Adrenal gland (tissue), 12 donors: ENCODE results near the gene PRRG4. TPM values are rescaled to one million over a fixed set of nuclear protein-coding genes. Genes with fewer than 3 reads are reported as not detected.

Experiments
- DNase-seq, 7 donors: peaks; one replicate each; pipeline ENCODE4 v3.0.0-alpha.2; 2019 to 2020
- H3K27ac ChIP-seq, 5 donors: fragments of 200-600 bp; sonication (generic) in 4 of 5; 1 replicate in 3 of 5; 2 replicates in 2 of 5; pipeline versions ENCODE4 v1.5.1 to v1.8.0; 2016 to 2020; ENCODE audit warnings: mild to moderate bottlenecking in 1 of 5
- H3K27me3 ChIP-seq: fragments of 200-600 bp; 2 replicates; pipeline ENCODE4 v1.8.0; 2021
- H3K36me3 ChIP-seq, 2 donors: fragments of 200-600 bp; replicated peaks in 1 of 2; 1 replicate in 1 of 2; 2 replicates in 1 of 2; pipeline versions ENCODE4 v1.5.1 to v1.8.0; 2018 to 2022
- H3K4me1 ChIP-seq, 2 donors: fragments of 200-600 bp; replicated peaks in 1 of 2; 1 replicate in 1 of 2; 2 replicates in 1 of 2; pipeline versions ENCODE4 v1.5.1 to v1.8.0; 2018 to 2021
- H3K4me3 ChIP-seq, 4 donors: fragments of 200-600 bp; sonication (generic) in 3 of 4; one replicate each; pipeline ENCODE4 v1.5.1; 2016 to 2018
- H3K9me3 ChIP-seq, 3 donors: fragments of 200-600 bp; sonication (generic) in 1 of 3; replicated peaks in 1 of 3; 1 replicate in 2 of 3; 2 replicates in 1 of 3; pipeline versions ENCODE4 v1.5.1 to v1.8.0; 2016 to 2021
- POLR2A ChIP-seq, 2 donors: fragments of 450-650 bp; IDR thresholded peaks; one replicate each; pipeline ENCODE4 v1.6.1; 2017; ENCODE audit warnings: antibody characterized with exemption in 2 of 2, mild to moderate bottlenecking in 2 of 2, moderate library complexity in 1 of 2
- WGBS, 4 donors: extraction: QIAGEN DNeasy Blood & Tissue Kit in 2 of 4; methylation state at CpG; one replicate each; pipeline versions ENCODE4 v1.1.5 to v1.1.7; 2013 to 2017; 5-methylcytosine and 5-hydroxymethylcytosine counted together
- intact Hi-C, 2 donors: fragments of 100-400 bp; cut with DNase I; formaldehyde crosslinking; loops; one replicate each; pipeline versions ENCODE4 v1.14.1 to v1.15.0; 2022 to 2023
- polyA plus RNA-seq, 3 donors: library from polyadenylated mRNA; stranded (reverse); fragments of 200-250 nt in 2 of 3; fragments of 350-450 nt in 1 of 3; fragmentation: Illumina TruSeq in 1 of 3; extraction: RNeasy Lipid Tissue Mini Kit (QIAGEN cat#74804) in 1 of 3; gene quantifications; one replicate each; pipeline ENCODE4 v1.2.3, GENCODE V29; 2013 to 2014
- total RNA-seq, 9 donors: library from RNA; depleted of rRNA in 4 of 9; stranded (reverse); fragments of >200 nt in 4 of 9; fragments of 120-200 nt in 1 of 9; fragmentation: NEBNext Ultra II Directional in 1 of 9; extraction: Animal tissue kit (Norgen Biotek cat#: 25700) in 1 of 9; gene quantifications; one replicate each; pipeline versions ENCODE4 v1.1.0 to v1.2.4, GENCODE V29; 2013 to 2023
- TF ChIP-seq, protein P1 (sequence below), 6 experiments: fragments of 450-650 bp in 4 of 6; fragments of 200-600 bp in 2 of 6; sonication (generic) in 1 of 6; IDR thresholded peaks; 1 replicate in 5 of 6; 2 replicates in 1 of 6; pipeline versions ENCODE4 v1.5.1 to v1.8.0; 2016 to 2021; ENCODE audit warnings: antibody characterized with exemption in 6 of 6, mild to moderate bottlenecking in 2 of 6, moderate library complexity in 1 of 6
- donor health status: healthy with polysubstance abuse.
- donor health status: Bipolar disorder and iron deficiency.
- donor health status: DM: yes; HTN: yes; CAD: no.
- donor health status: DM: no; HTN: no; CAD: no.
- donor health status: DM: no; HTN: no; CAD: no.
- donor health status: DM: yes; HTN: yes; CAD: no.

Gene PRRG4
- total and polyA plus RNA-seq, 12 donors, result 0.11 to 3.5 (median 1.6) TPM

DNA sequence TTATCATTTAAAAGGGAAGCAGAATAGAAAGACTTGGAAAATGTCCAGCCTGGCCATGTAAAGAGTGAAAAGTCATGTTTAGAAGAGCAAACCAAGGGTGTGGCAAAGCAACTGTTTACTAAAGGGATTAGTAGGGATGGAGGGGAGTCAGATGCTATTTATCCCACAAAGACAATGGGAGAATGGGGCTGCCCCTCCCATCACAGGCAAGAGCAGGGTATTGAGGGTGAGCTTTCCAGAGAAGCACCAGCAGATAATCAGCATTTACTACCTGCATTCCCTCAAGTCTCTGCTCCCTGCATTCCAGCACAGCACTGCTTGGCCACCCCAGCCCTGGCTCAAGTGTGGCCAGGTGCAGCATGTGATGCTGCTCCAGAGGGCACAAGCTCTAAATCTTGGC, 44.4 kb downstream of the PRRG4 start:
- Histone ChIP-seq H3K27me3 (no peaks in the 10 kb centered on the region), H3K4me3 (no peak overlapping the region), H3K27ac (no peak overlapping the region), H3K9me3 (no peaks in the 10 kb centered on the region), H3K36me3 (no peaks in the 10 kb centered on the region), H3K4me1 (no peaks in the 10 kb centered on the region)
- intact Hi-C loops, result no loop called here
- TF ChIP-seq, protein P1, sequence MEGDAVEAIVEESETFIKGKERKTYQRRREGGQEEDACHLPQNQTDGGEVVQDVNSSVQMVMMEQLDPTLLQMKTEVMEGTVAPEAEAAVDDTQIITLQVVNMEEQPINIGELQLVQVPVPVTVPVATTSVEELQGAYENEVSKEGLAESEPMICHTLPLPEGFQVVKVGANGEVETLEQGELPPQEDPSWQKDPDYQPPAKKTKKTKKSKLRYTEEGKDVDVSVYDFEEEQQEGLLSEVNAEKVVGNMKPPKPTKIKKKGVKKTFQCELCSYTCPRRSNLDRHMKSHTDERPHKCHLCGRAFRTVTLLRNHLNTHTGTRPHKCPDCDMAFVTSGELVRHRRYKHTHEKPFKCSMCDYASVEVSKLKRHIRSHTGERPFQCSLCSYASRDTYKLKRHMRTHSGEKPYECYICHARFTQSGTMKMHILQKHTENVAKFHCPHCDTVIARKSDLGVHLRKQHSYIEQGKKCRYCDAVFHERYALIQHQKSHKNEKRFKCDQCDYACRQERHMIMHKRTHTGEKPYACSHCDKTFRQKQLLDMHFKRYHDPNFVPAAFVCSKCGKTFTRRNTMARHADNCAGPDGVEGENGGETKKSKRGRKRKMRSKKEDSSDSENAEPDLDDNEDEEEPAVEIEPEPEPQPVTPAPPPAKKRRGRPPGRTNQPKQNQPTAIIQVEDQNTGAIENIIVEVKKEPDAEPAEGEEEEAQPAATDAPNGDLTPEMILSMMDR (IDR thresholded peaks at IDR 0.05), result no peak
- TF ChIP-seq POLR2A (IDR thresholded peaks at IDR 0.05), result no peak
- DNase-seq, result no peak

DNA sequence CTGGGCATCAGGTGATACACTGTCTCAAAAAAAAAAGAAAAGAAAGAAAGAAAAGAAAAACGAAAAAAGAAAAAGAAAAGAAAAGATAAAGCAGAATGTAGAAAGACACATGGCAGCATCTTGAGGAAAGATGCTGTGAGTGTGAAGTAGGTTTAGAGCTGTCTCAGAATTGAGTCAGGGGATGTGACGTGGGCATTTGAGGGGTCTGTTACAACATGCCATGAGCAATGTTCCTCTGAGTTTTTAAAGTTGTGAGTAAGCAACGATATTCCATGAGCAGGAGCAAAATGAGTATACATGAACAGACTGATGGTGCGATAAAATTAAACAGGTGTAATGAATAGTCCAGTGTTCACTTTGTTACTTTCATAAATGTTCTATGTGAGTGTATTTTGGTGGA, 51.6 kb downstream of the PRRG4 start:
- DNase-seq, result no peak
- no peaks in the 10 kb centered on the region for H3K4me1 ChIP-seq
- TF ChIP-seq, protein P1 (IDR thresholded peaks at IDR 0.05), result no peak
- no peak for TF ChIP-seq POLR2A (IDR thresholded peaks at IDR 0.05)
- no peak overlapping the region for H3K4me3 ChIP-seq
- no peaks in the 10 kb centered on the region for H3K36me3 ChIP-seq
- 50 to 69% (median 57%) methylated on average over 4 of the region's 4 CpGs for WGBS, 4 donors
- no peaks in the 10 kb centered on the region for H3K9me3 ChIP-seq
- no peak overlapping the region for H3K27ac ChIP-seq
- intact Hi-C loops, result loop anchor here in 1 of 2 donors (10.0 kb wide), 1 partner anchor 184 kb away; no protein-coding TSS in a partner anchor
- H3K27me3 ChIP-seq, result no peaks in the 10 kb centered on the region

DNA sequence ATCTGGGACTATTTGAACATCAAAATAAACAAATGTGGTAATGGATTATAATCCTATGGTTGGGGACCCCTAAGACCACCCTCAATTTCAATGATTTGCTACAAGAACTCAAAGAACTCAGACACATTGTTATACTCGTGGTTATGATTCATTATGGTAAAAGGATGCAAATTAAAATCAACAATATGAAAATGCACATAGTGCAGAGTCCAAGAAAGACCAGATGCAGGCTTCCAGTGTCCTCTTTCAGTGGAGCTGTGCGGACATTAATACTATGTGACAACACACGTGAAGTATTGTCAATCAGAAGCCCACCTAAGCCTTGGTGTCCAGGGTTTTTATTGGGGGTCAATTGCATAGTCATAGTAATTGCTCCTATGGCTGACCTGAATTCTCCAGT, 53.7 kb downstream of the PRRG4 start:
- intact Hi-C loops, result loop anchor here in 1 of 2 donors (10.0 kb wide), 1 partner anchor 181 kb away; no protein-coding TSS in a partner anchor
- TF ChIP-seq, protein P1 (IDR thresholded peaks at IDR 0.05), result no peak
- TF ChIP-seq POLR2A (IDR thresholded peaks at IDR 0.05), result no peak
- Histone ChIP-seq H3K4me3 (no peak overlapping the region), H3K36me3 (no peaks in the 10 kb centered on the region), H3K27ac (no peak overlapping the region), H3K4me1 (no peaks in the 10 kb centered on the region), H3K27me3 (no peaks in the 10 kb centered on the region), H3K9me3 (no peaks in the 10 kb centered on the region)
- DNase-seq, result no peak
- 52 to 86% (median 68%) methylated on average over 3 of the region's 3 CpGs for WGBS, 4 donors

DNA sequence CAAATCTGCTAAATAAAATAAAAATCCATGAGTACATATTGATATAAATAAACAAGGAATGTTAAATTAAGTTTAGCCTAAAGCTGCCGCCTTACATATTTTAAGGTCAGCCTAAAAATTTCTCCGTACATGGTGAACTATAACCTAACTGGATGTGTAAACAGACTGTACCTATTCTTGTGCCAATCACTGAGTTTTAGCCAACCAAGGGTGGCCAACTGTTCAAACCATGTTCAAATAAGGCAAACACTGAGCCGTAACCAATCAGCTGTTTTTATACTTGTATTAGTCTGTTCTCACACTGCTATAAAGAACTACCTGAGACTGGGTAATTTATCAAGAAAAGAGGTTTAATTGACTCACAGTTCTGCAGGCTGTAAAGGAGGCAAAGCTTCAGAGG, 54.3 kb downstream of the PRRG4 start:
- no peaks in the 10 kb centered on the region for H3K27me3 ChIP-seq
- H3K36me3 ChIP-seq, result no peaks in the 10 kb centered on the region
- 81 to 95% (median 89%) methylated on average over 3 of the region's 3 CpGs for WGBS, 4 donors
- intact Hi-C loops, result loop anchor here in 1 of 2 donors (10.0 kb wide), 1 partner anchor 181 kb away; no protein-coding TSS in a partner anchor
- no peak overlapping the region for H3K4me3 ChIP-seq
- H3K9me3 ChIP-seq, result no peaks in the 10 kb centered on the region
- no peak overlapping the region for H3K27ac ChIP-seq
- no peaks in the 10 kb centered on the region for H3K4me1 ChIP-seq
- DNase-seq, result no peak
- no peak for TF ChIP-seq POLR2A (IDR thresholded peaks at IDR 0.05)
- TF ChIP-seq, protein P1 (IDR thresholded peaks at IDR 0.05), result no peak
